CD4-positive, alpha-beta T cell treated with Interleukin-12 subunit alpha and Interleukin-12 subunit beta, for 1 hour (primary cell): Measurements from ENCODE around the gene CCDC187.

Experiments used
- DNase-seq: peaks from one replicate; pipeline ENCODE4 v3.0.0-alpha.2; 2020

CCDC187 gene

GRCh38 chr9:136250676-136251075 is 53.2 kb downstream of the CCDC187 start:
- DNase-seq, result no peak

- no peak for DNase-seq
Observed at GRCh38 chr9:136249877-136250559, 53.9 kb downstream of the CCDC187 start.

GRCh38 chr9:136248951-136249876 is 54.7 kb downstream of the CCDC187 start:
- no peak for DNase-seq

GRCh38 chr9:136247947-136248637 is 55.8 kb downstream of the CCDC187 start:
- DNase-seq, result no peak

DNA sequence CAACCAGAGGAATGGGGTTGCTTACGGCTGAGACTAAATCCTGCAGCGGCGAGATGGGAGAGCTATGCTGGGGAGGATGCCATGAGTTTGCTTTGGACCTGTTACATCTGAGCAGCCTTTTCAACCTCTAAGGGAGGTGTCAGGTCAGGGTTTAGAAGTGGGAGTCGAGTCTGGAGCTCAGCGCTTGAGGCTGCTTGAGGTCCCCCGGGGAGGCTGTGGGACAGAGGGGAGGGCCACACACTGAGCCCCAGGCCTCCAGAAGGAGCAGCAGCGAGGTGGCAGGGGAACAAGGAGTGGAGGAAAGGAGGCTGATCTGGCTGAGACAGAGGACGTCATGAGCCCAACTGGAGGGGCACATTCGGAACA is 56.4 kb downstream of the CCDC187 start:
- DNase-seq, result no peak

- DNase-seq, result no peak
Observed at GRCh38 chr9:136246849-136247550, 56.9 kb downstream of the CCDC187 start.

DNA sequence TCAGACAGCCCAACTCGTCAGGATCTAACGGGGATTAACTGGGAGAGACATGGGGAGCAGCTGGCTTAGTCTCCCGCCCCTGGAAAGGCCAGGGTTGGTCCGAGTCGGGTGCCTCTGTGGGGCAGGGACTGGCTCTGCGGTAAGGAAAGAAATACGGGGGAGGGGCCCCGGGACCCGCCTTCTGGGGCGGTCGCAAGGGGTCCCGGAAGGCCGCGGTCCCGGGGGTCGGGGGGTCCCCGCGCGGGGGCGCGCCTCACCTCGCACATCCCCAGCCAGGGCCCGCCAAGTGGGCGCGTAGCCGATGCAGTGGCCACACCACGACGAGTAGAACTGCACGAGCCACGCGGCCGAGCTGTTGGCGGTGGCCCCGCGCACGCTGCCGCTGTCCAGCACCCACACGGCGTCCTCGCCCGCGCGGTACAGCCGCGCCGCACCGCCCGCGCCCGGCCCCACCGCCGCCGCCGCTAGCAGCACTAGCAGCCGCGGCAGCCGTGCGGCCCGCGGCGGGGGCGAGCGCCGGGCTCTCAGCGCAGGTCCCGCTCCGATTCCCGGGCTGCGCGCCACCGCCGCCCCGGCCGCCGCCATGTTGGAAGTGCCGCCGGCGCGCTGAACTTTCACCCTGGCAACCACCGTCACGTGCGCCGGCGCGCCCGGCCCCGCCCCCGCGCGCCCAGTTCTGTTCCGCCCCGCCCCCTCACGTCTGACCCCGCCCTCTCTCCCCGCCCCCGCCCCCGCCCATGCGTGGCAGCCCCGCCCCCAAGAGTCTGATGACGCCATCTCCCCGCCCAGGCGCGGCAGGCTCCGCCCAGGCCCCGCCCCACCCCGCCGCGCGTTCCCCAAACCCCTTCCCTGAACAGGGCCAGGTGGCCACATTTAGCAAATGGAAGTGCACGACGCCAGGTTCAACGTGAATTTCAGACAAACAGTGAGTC is 58.4 kb downstream of the CCDC187 start, which contains the start of gene QSOX2:
Gene QSOX2 (minus strand): TSS at position 594 of the 932 bp plus-strand sequence. CDS start 9 bp downstream, at position 585.
- peak; percentile 87 for DNase-seq

DNA sequence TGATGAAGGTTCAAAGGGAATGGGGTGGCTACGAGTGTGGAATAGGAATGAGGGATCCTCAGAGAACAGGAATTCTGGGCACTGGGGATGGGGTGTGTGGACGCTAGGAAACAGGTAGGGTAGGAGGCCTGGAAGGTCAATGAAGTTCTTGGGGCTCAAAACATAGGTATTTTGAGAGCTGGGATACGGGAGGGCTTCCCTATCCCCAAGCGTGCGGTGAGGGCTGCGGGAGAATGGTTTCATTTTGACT is 59.0 kb downstream of the CCDC187 start:
- no peak for DNase-seq

DNA sequence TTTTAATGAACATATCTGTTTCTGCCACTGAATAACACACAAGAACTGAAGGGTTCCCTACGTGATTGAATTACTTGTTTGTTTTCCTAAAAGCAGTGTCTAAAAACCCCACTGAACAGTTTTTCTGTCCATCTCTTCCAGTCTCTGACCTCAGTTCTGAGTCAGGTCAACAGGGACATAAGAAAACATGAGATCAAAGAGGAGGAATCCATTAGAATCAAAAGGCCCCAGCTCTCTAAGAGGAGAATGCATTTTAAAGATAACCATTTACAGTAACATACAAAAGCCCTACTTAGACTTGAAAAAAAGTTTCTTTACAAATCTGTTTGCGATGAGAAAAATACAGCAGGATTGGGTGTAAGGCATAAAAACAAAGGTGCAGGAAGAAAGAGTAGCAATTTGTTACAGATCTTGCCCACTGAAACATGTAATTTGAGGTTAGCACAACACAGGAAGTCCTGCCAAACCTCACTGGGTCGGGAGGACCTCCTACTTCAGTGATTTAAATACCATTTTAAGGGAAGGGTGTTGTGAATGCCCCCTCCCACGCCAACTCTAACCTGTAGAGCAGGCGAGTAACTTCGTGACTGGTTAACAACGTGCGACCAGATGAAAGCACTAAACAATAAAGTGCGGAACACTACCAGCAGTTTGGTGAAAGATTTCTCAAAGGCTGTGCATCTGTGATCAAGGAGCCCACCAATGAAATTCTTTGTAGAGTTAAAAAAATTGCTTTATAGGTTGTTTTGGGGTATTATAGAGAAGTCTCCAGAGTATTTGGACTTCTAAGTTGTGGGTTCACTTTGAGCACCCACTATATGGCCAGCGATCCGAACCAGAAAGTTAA is 59.5 kb downstream of the CCDC187 start:
- peak; percentile 49 for DNase-seq

DNA sequence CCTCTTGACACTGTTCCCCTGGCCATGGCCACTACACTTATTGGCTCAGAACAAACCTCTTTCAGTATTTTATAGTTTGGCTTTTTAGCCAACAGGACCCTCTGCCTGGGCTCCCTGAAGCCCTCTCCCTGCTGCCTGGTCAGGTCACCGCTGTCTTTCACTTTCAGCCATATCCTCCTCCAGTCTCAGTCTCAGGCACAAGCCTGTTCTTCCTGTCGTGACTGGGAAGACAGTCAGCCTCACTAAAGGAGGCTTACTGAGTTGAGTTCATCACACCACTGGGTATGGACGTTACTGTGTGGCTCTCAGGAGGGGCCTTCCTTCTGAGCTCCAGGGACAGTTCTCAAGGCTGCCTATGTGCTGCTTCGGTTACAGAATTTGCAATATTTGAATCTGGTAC is 60.3 kb downstream of the CCDC187 start:
- no peak for DNase-seq

DNA sequence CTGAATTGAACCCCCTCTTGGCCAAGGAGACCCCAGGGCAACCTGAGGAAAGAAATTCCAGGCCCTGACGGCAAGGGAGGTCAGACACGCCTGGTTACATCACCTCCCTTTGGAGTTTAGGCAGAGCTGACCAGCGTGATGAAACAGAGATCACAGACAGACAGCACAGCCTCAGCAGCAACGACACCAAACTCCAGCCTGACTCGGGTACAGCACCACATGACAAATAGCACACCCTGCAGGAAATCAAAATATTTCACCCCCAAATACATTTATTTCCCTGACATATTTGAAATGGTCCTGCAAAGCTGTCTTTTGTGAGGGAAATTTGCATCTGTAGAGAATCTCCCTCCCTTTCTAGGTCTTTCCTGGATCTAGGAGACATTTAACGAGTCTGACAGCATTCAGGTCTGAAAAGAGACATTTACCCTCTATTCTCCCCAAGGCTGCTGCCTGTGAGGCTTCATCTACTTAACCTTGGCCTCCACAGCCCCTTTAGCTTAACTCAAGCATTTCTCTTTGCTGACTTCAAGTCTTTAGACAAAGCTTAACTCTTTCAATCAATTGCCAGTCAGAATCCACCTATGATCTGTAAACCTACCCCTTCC is 60.9 kb downstream of the CCDC187 start:
- DNase-seq, result peak; percentile 13

DNA sequence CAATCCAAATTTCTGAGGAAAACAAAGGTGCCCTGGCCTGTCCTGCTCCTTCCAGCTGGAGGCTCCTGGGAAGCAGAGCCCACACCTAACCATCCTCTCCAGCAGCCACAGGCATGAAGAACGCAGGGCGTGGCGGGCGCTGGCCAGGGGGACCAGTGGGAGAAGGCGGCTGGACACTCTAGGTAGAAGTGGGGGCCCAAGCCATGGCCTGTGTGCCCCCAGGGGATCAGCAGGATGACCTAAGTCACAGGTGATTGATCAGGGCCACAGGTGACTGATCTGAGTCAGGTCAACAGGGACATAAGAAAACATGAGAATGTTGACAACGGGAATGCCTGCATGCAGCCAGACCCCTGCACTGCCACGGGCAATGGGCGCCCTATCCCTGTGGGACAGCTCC is 61.6 kb downstream of the CCDC187 start:
- no peak for DNase-seq

- DNase-seq, result no peak
Observed at GRCh38 chr9:136241542-136241941, 62.4 kb downstream of the CCDC187 start.

DNA sequence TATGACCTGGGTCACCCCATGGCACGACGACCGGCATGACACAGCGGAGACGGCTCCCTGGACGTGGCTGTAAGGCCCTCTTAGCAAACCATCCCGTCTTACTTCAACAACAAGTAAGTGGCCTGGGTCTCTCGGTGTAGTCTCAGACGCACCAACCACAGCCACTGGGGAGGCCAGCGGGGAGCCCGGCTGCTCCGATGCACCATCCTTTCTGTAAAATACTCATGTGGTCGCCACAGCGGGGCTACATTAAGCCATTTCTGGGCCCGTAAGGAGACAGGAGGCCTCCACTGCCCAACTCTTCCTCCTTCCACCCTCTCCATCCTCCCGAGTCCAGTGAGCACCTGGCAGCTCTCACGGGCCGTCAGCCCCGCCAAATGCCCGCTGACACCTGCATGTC is 63.0 kb downstream of the CCDC187 start:
- no peak for DNase-seq

DNA sequence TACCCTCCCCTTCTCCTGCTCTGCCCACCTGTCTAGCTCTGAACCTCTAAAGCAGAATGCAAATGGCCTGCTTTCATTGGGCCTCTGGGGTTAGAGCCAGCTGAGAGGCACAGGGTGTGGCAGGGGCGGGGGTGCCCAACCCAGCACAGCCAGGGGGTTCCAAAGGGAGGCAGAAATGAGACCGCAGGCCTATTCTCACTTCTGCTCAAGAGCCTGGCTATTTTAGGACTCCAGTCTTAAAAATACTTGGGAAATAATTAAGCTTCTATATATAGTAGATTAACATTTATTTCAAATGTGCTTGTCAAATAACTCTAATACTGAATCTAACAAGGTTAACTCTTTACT is 63.9 kb downstream of the CCDC187 start:
- DNase-seq, result no peak

DNA sequence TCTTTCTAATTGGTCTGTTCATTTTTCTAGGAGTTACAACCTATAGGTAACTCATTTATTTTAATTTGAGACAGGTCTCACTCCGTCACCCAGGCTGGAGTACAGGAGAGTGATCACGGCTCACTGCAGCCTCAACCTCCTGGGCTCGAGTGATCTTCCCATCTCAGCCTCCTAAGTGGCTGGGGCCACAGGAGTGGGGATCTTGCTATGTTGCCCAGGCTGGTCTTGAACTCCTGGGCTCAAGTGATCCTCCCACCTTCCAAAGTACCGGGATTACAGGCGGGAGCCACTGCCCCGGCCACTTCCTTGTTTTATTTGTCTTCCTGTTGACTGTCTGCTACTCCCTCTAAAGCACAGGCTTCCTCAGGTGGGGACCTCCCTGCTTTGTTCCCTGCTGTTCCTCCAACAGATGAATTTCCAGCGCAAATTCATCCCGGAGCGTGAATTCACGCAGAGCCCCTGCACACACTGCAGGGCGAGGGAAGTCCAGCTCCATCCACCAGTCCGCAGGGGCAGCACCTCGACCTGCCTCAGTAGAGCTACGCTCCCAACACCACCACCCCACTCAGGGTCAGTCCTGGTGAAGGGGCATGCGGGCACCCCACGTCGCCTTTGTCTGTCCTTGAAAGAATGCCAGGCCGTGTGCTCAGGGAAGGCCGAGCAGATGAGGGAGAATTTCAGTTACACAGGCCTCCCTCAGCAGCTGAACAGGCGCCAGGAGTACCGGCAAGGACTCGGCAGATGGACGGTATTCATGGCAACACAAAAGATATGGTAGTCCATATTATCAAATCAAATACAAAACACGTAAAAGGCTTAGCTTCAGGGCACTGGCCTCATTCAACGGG is 64.5 kb downstream of the CCDC187 start:
- DNase-seq, result no peak

DNA sequence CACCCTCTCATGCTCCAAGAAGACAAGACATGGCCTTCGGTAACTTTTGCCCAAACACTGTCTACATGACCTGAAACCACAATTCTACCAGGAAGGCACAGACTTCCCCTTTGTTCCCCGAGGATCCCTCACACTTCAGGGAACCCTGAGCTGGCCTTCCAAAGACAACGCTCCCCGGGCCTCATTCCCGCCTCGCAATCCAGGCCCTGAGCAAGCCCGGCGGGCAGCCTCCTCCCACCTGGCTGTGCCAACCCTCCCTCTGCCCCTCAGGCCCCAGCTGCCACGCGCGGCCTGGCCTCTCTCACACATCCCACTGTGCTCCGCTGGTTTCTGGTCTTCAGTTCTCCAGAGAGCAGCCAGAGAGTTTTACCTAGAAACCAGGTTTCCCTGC is 65.6 kb downstream of the CCDC187 start:
- no peak for DNase-seq

DNA sequence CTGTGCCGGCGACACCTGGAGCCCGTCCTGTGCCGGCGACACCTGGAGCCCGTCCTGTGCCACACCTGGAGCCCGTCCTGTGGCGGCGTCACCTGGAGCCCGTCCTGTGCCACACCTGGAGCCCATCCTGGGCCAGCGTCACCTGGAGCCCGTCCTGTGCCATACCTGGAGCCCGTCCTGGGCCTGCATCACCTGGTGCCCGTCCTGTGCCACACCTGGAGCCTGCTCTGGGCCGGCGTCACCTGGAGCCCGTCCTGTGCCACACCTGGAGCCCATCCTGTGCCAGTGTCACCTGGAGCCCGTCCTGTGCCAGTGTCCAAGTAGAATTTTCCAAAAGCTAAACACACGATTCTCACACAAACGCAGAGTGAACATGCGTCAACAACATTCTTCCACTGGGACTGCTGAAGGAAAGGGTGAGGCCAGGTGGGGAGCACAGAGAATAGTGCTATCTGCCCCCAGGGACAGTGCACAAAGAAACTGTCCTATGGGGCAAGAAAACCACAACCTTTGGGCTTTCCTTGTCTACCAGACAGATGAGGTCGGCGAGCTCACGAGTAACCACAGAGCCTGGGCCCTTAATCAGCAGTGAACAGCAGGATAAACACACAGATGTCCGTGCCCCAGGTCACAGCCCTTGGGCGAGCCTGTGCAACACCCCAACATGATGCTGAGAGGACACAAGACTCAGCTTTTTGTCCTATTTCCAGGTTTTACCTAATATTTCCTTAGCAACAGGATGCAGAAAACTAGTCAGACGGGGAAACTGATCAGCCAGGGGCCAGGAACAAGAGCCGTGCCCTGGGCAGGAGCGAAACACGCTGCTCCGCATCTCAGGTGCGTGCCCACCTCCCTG is 66.2 kb downstream of the CCDC187 start:
- DNase-seq, result no peak
